ENCODE measurements around the gene PIK3C2A. TPM values are rescaled to one million over a fixed set of nuclear protein-coding genes. Genes with fewer than 3 reads are reported as not detected.
"Not testable (repeated sequence)": the region's sequence is repeated elsewhere in the genome, so short reads cannot be mapped to it uniquely, and the experiment has no call there.

The PIK3C2A gene, protein sequence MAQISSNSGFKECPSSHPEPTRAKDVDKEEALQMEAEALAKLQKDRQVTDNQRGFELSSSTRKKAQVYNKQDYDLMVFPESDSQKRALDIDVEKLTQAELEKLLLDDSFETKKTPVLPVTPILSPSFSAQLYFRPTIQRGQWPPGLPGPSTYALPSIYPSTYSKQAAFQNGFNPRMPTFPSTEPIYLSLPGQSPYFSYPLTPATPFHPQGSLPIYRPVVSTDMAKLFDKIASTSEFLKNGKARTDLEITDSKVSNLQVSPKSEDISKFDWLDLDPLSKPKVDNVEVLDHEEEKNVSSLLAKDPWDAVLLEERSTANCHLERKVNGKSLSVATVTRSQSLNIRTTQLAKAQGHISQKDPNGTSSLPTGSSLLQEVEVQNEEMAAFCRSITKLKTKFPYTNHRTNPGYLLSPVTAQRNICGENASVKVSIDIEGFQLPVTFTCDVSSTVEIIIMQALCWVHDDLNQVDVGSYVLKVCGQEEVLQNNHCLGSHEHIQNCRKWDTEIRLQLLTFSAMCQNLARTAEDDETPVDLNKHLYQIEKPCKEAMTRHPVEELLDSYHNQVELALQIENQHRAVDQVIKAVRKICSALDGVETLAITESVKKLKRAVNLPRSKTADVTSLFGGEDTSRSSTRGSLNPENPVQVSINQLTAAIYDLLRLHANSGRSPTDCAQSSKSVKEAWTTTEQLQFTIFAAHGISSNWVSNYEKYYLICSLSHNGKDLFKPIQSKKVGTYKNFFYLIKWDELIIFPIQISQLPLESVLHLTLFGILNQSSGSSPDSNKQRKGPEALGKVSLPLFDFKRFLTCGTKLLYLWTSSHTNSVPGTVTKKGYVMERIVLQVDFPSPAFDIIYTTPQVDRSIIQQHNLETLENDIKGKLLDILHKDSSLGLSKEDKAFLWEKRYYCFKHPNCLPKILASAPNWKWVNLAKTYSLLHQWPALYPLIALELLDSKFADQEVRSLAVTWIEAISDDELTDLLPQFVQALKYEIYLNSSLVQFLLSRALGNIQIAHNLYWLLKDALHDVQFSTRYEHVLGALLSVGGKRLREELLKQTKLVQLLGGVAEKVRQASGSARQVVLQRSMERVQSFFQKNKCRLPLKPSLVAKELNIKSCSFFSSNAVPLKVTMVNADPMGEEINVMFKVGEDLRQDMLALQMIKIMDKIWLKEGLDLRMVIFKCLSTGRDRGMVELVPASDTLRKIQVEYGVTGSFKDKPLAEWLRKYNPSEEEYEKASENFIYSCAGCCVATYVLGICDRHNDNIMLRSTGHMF (N-terminal part only)
- total RNA-seq (2014; rRNA removed; shearing (Covaris generic); ENCODE audit: low replicate concordance): 32.8 and 44.2 TPM in 2 replicates

DNA sequence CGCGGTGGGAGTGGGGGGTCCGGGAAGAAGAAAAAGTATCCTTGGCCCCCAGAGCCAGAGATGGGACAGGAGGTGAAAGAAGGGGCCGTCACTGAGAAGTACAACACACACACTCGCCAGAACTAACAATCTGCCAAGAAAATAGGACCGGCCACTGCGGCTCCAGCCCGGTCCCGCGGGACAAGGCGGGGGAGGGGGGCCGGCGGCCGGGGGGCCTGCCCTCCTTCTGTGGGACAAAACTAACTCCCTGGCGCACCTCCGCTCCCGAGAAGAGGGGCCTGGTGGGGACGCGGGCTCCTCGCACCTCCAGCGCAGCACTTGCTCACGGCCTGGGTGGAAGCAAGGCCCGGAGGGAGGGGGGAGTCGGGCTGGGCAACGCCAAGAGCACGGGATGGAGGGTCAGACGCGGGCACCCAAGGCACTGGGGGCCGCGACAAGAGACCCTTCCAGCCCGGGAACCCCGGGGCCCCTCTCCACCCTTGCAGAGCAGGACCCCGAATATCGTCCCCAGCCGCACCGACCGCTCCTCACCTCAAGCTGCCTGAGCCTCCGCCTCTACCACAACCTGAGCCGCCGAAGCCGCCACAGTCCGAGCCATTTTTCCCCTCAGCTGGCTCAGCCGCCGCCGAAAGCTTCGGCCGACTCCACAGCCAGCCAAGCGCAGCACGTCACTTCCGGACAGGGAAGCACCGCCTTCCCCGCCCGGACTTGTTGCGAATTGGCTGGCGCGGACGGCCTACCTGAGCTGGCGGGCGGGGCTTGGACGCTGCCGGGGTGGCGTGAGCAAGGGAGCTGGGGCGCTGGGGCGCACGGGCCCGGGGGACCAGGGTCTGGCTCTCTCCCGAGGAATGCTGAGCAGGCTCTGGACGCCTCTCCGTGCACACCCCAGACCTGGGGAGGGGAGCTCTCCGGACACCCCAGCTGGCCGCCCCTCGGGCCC, at the start of gene PIK3C2A:
PIK3C2A (minus strand) TSS at position 670 of the 940 bp plus-strand sequence. CDS start 38,245 bp downstream, outside the sequence.
- no peaks in the 10 kb centered on the region for H3K9me2 ChIP-seq (replicated peaks; ENCODE audit: insufficient read depth, low read length)
- H3K9me3 ChIP-seq (ENCODE audit: low read length): no peaks in the 10 kb centered on the region
- H3K79me2 ChIP-seq (ENCODE audit: low read length): peaks cover 59% of the 10 kb centered on the region
- peak within 1 kb of the TSS; percentile 89 for H3K4me3 ChIP-seq (ENCODE audit: low read length)
- no peaks in the 10 kb centered on the region for H3K27me3 ChIP-seq (ENCODE audit: low read length)
- H2AFZ ChIP-seq (ENCODE audit: low read length): peak within 1 kb of the TSS; percentile 94
- peak within 1 kb of the TSS; percentile 95 for H3K9ac ChIP-seq (ENCODE audit: low read length)
- peak within 1 kb of the TSS; percentile 99 for H3K4me2 ChIP-seq (ENCODE audit: low read depth, low read length, poor library complexity, severe bottlenecking)
- H3K36me3 ChIP-seq (ENCODE audit: insufficient read depth, low read length): peaks cover 11% of the 10 kb centered on the region; the same call in 1 of the 2 replicates
- peak within 1 kb of the TSS; percentile 82 for H3K27ac ChIP-seq (ENCODE audit: low read length)
- peaks cover 27% of the 10 kb centered on the region for H3K4me1 ChIP-seq (ENCODE audit: low read length)
- peak; percentile 98 for DNase-seq
- peaks cover 4% of the 10 kb centered on the region; the same call in 1 of the 2 replicates for H4K20me1 ChIP-seq (ENCODE audit: insufficient read depth, low read depth, low read length)

DNA sequence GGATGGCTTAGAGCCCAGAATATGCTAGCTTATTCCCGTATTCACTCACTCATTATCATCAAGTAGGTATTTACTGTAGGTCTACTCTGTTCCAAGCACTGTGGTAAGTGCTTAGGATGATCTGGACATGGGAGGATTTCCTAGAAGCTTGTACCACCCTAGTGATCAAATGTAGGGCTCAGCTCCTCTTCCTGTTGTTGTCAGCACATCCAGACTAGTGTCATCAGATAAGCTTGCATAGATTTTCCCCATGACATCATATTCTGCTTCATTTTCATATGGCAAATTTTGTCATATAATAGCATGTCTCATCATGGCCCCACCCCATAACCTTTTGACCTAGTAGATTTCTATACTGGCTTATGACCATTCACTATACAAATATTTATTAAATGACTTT, 49.4 kb upstream of the PIK3C2A start:
- no peaks in the 10 kb centered on the region for H3K9me3 ChIP-seq (ENCODE audit: low read length)
- no peaks in the 10 kb centered on the region for H3K79me2 ChIP-seq (ENCODE audit: low read length)
- H3K36me3 ChIP-seq (ENCODE audit: insufficient read depth, low read length): no peaks in the 10 kb centered on the region
- no peak overlapping the region for H3K4me3 ChIP-seq (ENCODE audit: low read length)
- H2AFZ ChIP-seq (ENCODE audit: low read length): no peak overlapping the region
- no peaks in the 10 kb centered on the region for H3K9me2 ChIP-seq (replicated peaks; ENCODE audit: insufficient read depth, low read length)
- no peaks in the 10 kb centered on the region for H3K27me3 ChIP-seq (ENCODE audit: low read length)
- no peak overlapping the region for H3K27ac ChIP-seq (ENCODE audit: low read length)
- H3K4me2 ChIP-seq (ENCODE audit: low read depth, low read length, poor library complexity, severe bottlenecking): no peak overlapping the region
- no peaks in the 10 kb centered on the region for H4K20me1 ChIP-seq (ENCODE audit: insufficient read depth, low read depth, low read length)
- no peak overlapping the region for H3K9ac ChIP-seq (ENCODE audit: low read length)
- no peaks in the 10 kb centered on the region for H3K4me1 ChIP-seq (ENCODE audit: low read length)
- DNase-seq: peak; percentile 47

DNA sequence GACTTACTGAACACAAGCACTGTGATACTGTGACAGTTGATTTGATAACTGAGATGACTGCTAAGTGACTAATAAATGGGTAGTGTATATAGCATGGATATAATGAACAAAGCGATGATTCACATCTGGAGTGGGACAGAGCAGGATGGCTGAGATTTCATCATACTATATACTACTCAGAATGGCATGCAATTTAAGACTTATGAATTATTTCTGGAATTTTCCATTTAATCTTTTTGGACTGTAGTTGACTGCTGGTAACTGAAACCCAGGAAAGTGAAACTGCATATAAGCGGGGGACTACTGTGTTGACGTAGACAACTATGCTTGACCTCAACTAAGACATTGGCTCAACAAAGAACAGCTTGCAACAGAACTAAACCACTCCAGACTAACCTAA, 48.7 kb upstream of the PIK3C2A start:
- H3K9me3 ChIP-seq (ENCODE audit: low read length): no peaks in the 10 kb centered on the region
- H3K27me3 ChIP-seq (ENCODE audit: low read length): no peaks in the 10 kb centered on the region
- H3K36me3 ChIP-seq (ENCODE audit: insufficient read depth, low read length): no peaks in the 10 kb centered on the region
- H3K79me2 ChIP-seq (ENCODE audit: low read length): no peaks in the 10 kb centered on the region
- H2AFZ ChIP-seq (ENCODE audit: low read length): no peak overlapping the region
- H3K9ac ChIP-seq (ENCODE audit: low read length): no peak overlapping the region
- no peak for DNase-seq
- no peak overlapping the region for H3K27ac ChIP-seq (ENCODE audit: low read length)
- H3K4me1 ChIP-seq (ENCODE audit: low read length): no peaks in the 10 kb centered on the region
- no peaks in the 10 kb centered on the region for H4K20me1 ChIP-seq (ENCODE audit: insufficient read depth, low read depth, low read length)
- H3K4me3 ChIP-seq (ENCODE audit: low read length): no peak overlapping the region
- H3K9me2 ChIP-seq (replicated peaks; ENCODE audit: insufficient read depth, low read length): no peaks in the 10 kb centered on the region
- H3K4me2 ChIP-seq (ENCODE audit: low read depth, low read length, poor library complexity, severe bottlenecking): no peak overlapping the region

DNA sequence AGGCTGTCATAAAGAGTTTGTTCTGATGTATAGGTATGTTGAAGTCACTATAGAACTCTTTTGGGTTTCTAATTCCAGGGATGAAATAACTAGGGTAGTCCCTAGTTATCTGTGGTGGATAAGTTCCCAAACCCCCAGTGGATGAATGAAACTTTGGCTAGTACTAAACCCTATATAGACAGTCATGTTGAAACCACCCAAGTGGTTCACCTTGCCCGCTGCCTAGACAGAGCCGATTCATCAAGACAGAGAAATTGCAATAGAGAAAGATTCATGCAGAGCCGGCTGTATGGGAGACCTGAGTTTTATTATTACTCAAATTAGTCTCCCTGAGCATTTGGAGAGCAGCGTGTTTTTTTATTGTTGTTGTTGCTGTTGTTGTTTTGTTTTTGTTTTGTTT, 44.9 kb upstream of the PIK3C2A start:
- no peaks in the 10 kb centered on the region for H3K79me2 ChIP-seq (ENCODE audit: low read length)
- no peaks in the 10 kb centered on the region for H4K20me1 ChIP-seq (ENCODE audit: insufficient read depth, low read depth, low read length)
- no peak overlapping the region for H3K27ac ChIP-seq (ENCODE audit: low read length)
- no peak for DNase-seq
- H3K4me3 ChIP-seq (ENCODE audit: low read length): no peak overlapping the region
- H3K9me2 ChIP-seq (replicated peaks; ENCODE audit: insufficient read depth, low read length): no peaks in the 10 kb centered on the region
- no peak overlapping the region for H3K9ac ChIP-seq (ENCODE audit: low read length)
- no peak overlapping the region for H2AFZ ChIP-seq (ENCODE audit: low read length)
- H3K27me3 ChIP-seq (ENCODE audit: low read length): no peaks in the 10 kb centered on the region
- no peaks in the 10 kb centered on the region for H3K9me3 ChIP-seq (ENCODE audit: low read length)
- H3K4me1 ChIP-seq (ENCODE audit: low read length): no peaks in the 10 kb centered on the region
- H3K36me3 ChIP-seq (ENCODE audit: insufficient read depth, low read length): no peaks in the 10 kb centered on the region
- H3K4me2 ChIP-seq (ENCODE audit: low read depth, low read length, poor library complexity, severe bottlenecking): no peak overlapping the region

DNA sequence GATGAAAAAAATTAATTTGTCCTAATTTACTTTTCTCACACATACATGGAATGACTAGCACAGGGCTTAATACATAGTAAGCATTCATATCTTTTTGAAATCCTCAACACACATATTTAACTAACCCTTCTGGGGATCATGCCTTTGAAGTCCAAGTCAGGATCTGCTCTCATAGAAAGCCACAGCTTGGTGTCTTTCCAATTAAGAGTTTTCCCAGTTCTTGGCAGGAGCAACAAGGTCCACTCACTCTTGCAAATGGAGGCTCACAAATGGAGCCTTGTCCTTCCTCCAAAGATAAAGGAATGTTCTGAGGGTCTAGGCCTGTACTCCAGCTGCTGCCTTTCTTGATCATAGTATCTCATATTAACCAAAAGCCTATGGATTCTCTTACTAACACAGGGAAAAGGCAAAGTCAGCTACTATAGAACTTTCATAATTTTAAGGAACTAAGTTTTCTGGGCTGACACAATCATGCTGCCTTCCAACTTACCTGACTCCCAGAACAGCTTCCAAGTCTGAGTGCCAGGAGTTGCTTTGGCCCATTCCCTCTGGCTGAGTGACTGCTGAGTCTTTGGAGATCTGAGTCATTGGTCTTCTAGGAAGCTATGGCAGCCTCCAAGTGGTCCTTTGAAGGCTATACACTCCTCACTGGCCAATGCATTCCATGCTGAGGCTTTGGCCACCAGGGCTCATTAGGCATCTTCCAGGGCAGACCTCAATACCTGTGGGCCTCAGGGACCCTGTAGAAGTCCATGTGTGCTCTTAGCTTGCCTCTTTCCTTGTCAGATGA, 43.0 kb upstream of the PIK3C2A start:
- Histone ChIP-seq H3K4me3 (ENCODE audit: low read length) (no peak overlapping the region), H3K27me3 (ENCODE audit: low read length) (no peaks in the 10 kb centered on the region), H3K79me2 (ENCODE audit: low read length) (no peaks in the 10 kb centered on the region), H3K36me3 (ENCODE audit: insufficient read depth, low read length) (no peaks in the 10 kb centered on the region), H2AFZ (ENCODE audit: low read length) (no peak overlapping the region), H3K4me1 (ENCODE audit: low read length) (no peaks in the 10 kb centered on the region), H3K9me3 (ENCODE audit: low read length) (no peaks in the 10 kb centered on the region), H4K20me1 (ENCODE audit: insufficient read depth, low read depth, low read length) (no peaks in the 10 kb centered on the region), H3K9ac (ENCODE audit: low read length) (no peak overlapping the region), H3K9me2 (replicated peaks; ENCODE audit: insufficient read depth, low read length) (no peaks in the 10 kb centered on the region), H3K4me2 (ENCODE audit: low read depth, low read length, poor library complexity, severe bottlenecking) (no peak overlapping the region), H3K27ac (ENCODE audit: low read length) (no peak overlapping the region)
- DNase-seq: no peak

DNA sequence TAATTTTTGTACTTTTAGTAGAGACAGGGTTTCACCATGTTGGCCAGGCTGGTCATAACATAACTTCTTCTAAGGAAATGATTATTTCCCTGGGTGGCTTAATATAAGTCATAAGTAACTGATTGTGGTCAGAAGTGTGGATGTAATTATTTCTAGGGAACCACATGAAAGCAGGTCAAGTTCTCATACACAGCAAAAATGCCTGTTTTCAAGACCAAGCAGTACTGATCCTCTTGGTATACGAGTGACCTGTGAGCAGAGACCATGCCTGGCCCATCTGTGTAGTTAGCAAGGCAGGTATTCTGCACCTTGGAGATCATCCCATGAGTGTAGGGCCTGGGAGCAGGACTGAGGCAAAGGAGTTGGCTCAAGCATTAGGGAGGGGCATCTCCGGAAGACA, 36.3 kb upstream of the PIK3C2A start:
- Histone ChIP-seq H2AFZ (ENCODE audit: low read length) (no peak overlapping the region), H3K4me3 (ENCODE audit: low read length) (no peak overlapping the region), H4K20me1 (ENCODE audit: insufficient read depth, low read depth, low read length) (no peaks in the 10 kb centered on the region), H3K27me3 (ENCODE audit: low read length) (no peaks in the 10 kb centered on the region), H3K4me2 (ENCODE audit: low read depth, low read length, poor library complexity, severe bottlenecking) (no peak overlapping the region), H3K4me1 (ENCODE audit: low read length) (no peaks in the 10 kb centered on the region), H3K36me3 (ENCODE audit: insufficient read depth, low read length) (no peaks in the 10 kb centered on the region), H3K9ac (ENCODE audit: low read length) (no peak overlapping the region), H3K9me2 (replicated peaks; ENCODE audit: insufficient read depth, low read length) (no peaks in the 10 kb centered on the region), H3K79me2 (ENCODE audit: low read length) (no peaks in the 10 kb centered on the region), H3K27ac (ENCODE audit: low read length) (no peak overlapping the region), H3K9me3 (ENCODE audit: low read length) (no peaks in the 10 kb centered on the region)
- no peak for DNase-seq

DNA sequence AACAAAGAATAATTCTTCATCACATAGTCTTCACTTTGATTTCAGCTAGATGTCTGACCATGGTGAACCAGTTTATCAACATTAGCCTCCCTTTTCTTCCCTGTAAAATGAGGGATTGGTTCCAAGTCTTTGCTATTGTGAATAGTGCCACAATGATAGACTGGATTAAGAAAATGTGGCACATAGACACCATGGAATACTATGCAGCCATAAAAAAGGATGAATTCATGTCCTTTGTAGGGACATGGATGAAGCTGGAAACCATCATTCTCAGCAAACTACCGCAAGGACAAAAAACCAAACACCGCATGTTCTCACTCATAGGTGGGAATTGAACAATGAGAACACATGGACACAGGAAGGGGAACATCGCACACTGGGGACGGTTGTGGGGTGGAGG, 35.2 kb upstream of the PIK3C2A start:
- not testable (repeated sequence) for H3K79me2 ChIP-seq (ENCODE audit: low read length); H2AFZ ChIP-seq (ENCODE audit: low read length); H3K27me3 ChIP-seq (ENCODE audit: low read length); H3K9me3 ChIP-seq (ENCODE audit: low read length); H4K20me1 ChIP-seq (ENCODE audit: insufficient read depth, low read depth, low read length); H3K9me2 ChIP-seq (replicated peaks; ENCODE audit: insufficient read depth, low read length); H3K4me3 ChIP-seq (ENCODE audit: low read length); H3K36me3 ChIP-seq (ENCODE audit: insufficient read depth, low read length); H3K4me1 ChIP-seq (ENCODE audit: low read length); DNase-seq; H3K9ac ChIP-seq (ENCODE audit: low read length); H3K4me2 ChIP-seq (ENCODE audit: low read depth, low read length, poor library complexity, severe bottlenecking); H3K27ac ChIP-seq (ENCODE audit: low read length)
